Psoas muscle (tissue), 8 donors: ENCODE measurements around the gene TP63. TPM values are rescaled to one million over a fixed set of nuclear protein-coding genes. Genes with fewer than 3 reads are reported as not detected.
"Not testable (repeated sequence)": the region's sequence is repeated elsewhere in the genome, so short reads cannot be mapped to it uniquely, and the experiment has no call there.

ENCODE experiments used
- ATAC-seq, 4 donors: fragments of 200-7000 bp; cut with Tn5 transposase; one replicate each; pipeline ENCODE4 v1.9.1; 2020; ENCODE audit warnings: moderate library complexity in 3 of 4, mild to moderate bottlenecking in 2 of 4
- DNase-seq, 2 donors: peaks; one replicate each; pipeline ENCODE4 v3.0.0-alpha.2; 2020
- H3K27ac ChIP-seq: fragments of 200-600 bp; one replicate; pipeline ENCODE4 v1.8.0; 2022
- H3K27me3 ChIP-seq, 3 donors: fragments of 200-600 bp in 1 of 3; one replicate each; pipeline versions ENCODE4 v1.6.1 to v1.8.0; 2013 to 2022; ENCODE audit warnings: low read length in 2 of 3, mild to moderate bottlenecking in 2 of 3, moderate library complexity in 1 of 3; ENCODE audit not compliant: insufficient read depth in 3 of 3
- H3K36me3 ChIP-seq, 2 donors: fragments of 200-600 bp in 1 of 2; one replicate each; pipeline versions ENCODE4 v1.6.1 to v1.8.0; 2013 to 2022; ENCODE audit warnings: low read depth in 1 of 2, mild to moderate bottlenecking in 1 of 2, moderate library complexity in 1 of 2; ENCODE audit not compliant: insufficient read depth in 1 of 2
- H3K4me1 ChIP-seq: fragments of 200-600 bp; one replicate; pipeline ENCODE4 v1.8.0; 2022
- H3K4me3 ChIP-seq: fragments of 200-600 bp; one replicate; pipeline ENCODE4 v1.8.0; 2022; ENCODE audit warnings: mild to moderate bottlenecking
- H3K9me3 ChIP-seq: fragments of 200-600 bp; one replicate; pipeline ENCODE4 v1.8.0; 2022
- CTCF ChIP-seq: fragments of 200-600 bp; IDR thresholded peaks from one replicate; pipeline ENCODE4 v1.8.0; 2022; ENCODE audit warnings: antibody characterized with exemption
- WGBS, 3 donors: extraction: QIAGEN DNeasy Blood & Tissue Kit; methylation state at CpG; one replicate each; pipeline versions ENCODE4 v1.1.6 to v1.1.7; 2013; 5-methylcytosine and 5-hydroxymethylcytosine counted together
- intact Hi-C, 2 donors: fragments of 100-400 bp; cut with DNase I; formaldehyde crosslinking; loops; one replicate each; pipeline versions ENCODE4 v1.11.0 to v1.14.2; 2022
- polyA plus RNA-seq, 3 donors: library from polyadenylated mRNA; stranded (reverse); fragments of 200-250 nt; gene quantifications; one replicate each; pipeline ENCODE4 v1.2.3, GENCODE V29; 2013
- total RNA-seq, 4 donors: library from RNA; stranded (reverse); fragmentation: NEBNext Ultra II Directional in 2 of 4; extraction: Animal tissue kit (Norgen Biotek cat#: 25700) in 2 of 4; gene quantifications; one replicate each; pipeline versions ENCODE4 v1.2.1 to v1.2.4, GENCODE V29; 2021 to 2023
- donor health status: healthy with polysubstance abuse.
- donor health status: DM: no; HTN: no; CAD: no; lungs with moderate emphysema.
- donor health status: Bipolar disorder and iron deficiency.
- donor health status: healthy.
- donor health status: DM: yes; HTN: yes; CAD: no.
- donor health status: DM: no; HTN: no; CAD: no.
- donor health status: DM: no; HTN: no; CAD: no.
- donor health status: DM: yes; HTN: yes; CAD: no.

Gene TP63
- total and polyA plus RNA-seq, 7 donors = 1.4 to 83.0 (median 13.1) TPM

GRCh38 chr3:189588070-189588469 is 43.1 kb upstream of the TP63 start:
- intact Hi-C loops = no loop called here
- Histone ChIP-seq H3K27me3 (no peaks in the 10 kb centered on the region), H3K9me3 (no peaks in the 10 kb centered on the region), H3K4me3 (no peak overlapping the region), H3K27ac (no peak overlapping the region), H3K4me1 (peaks cover 7% of the 10 kb centered on the region), H3K36me3 (no peaks in the 10 kb centered on the region)
- WGBS, 3 donors = 70 to 76% (median 74%) methylated on average over 1 of the region's 1 CpG
- DNase-seq (no peak), ATAC-seq (no peak)
- no peak for TF ChIP-seq CTCF

- no peaks in the 10 kb centered on the region for H3K36me3 ChIP-seq
- no peak for TF ChIP-seq CTCF
- DNase-seq (no peak), ATAC-seq (peak in 1 of 4 donors; percentile 43)
- intact Hi-C loops = no loop called here
- H3K4me3 ChIP-seq = no peak overlapping the region
- no peaks in the 10 kb centered on the region for H3K27me3 ChIP-seq
- peaks cover 7% of the 10 kb centered on the region for H3K4me1 ChIP-seq
- H3K27ac ChIP-seq = no peak overlapping the region
- 73 to 87% (median 74%) methylated on average over 5 of the region's 5 CpGs for WGBS, 3 donors
- H3K9me3 ChIP-seq = no peaks in the 10 kb centered on the region
These were observed 42.6 kb upstream of the TP63 start for GRCh38 chr3:189588475-189589178.

DNA sequence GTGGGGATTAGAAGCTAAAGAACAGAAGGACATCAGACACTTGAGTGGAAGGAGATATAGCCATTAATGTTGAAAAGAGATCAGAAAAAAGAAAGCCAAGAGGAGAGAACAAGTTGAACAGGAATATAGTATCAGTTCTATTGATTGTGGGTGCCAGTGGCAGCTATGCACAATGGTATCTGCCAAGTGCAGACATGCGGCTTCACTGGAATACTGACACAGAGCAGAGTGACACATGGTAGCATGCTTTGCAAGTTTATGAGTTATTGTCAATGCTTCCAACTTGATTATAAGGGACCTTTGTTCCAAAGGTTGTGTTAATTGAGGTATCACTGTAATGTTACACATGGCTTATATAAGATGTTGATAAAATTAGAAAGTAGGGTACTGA is 42.0 kb upstream of the TP63 start:
- DNase-seq (no peak), ATAC-seq (no peak)
- H3K4me1 ChIP-seq = peaks cover 7% of the 10 kb centered on the region
- no peak for TF ChIP-seq CTCF
- intact Hi-C loops = no loop called here
- no peak overlapping the region for H3K27ac ChIP-seq
- H3K27me3 ChIP-seq = no peaks in the 10 kb centered on the region
- H3K36me3 ChIP-seq = no peaks in the 10 kb centered on the region
- H3K4me3 ChIP-seq = no peak overlapping the region
- WGBS, 3 donors = 28 to 81% (median 46%) methylated on average over 1 of the region's 1 CpG
- no peaks in the 10 kb centered on the region for H3K9me3 ChIP-seq

DNA sequence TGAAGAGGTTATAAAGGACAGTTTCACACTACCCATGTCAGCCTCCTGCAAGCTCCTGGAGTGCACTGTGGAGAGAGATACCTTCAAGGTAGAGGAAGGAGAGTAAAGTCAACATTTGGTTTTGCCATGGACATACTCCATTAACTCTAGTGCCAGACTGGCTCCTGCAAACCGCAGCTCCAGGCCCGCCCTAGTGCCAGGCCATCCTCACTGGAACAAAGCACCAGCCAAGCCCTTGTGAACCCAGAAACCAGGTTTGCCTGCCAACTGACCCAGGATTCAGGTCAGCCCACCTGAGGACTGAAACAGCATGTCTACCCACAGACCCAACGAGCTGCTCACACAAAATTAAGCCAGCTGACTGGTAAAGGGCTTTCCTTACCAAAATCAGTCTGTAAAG is 41.0 kb upstream of the TP63 start:
- H3K27me3 ChIP-seq = no peaks in the 10 kb centered on the region
- no peaks in the 10 kb centered on the region for H3K36me3 ChIP-seq
- H3K9me3 ChIP-seq = no peaks in the 10 kb centered on the region
- no peak for TF ChIP-seq CTCF
- ATAC-seq (no peak), DNase-seq (no peak)
- H3K4me3 ChIP-seq = no peak overlapping the region
- H3K27ac ChIP-seq = no peak overlapping the region
- WGBS, 3 donors = 83 to 86% (median 85%) methylated on average over 3 of the region's 3 CpGs
- intact Hi-C loops = no loop called here
- peaks cover 7% of the 10 kb centered on the region for H3K4me1 ChIP-seq

- H3K9me3 ChIP-seq = no peaks in the 10 kb centered on the region
- no peak for DNase-seq
- H3K36me3 ChIP-seq = no peaks in the 10 kb centered on the region
- no peak for TF ChIP-seq CTCF
- intact Hi-C loops = no loop called here
- H3K4me1 ChIP-seq = no peaks in the 10 kb centered on the region
- H3K27me3 ChIP-seq = no peaks in the 10 kb centered on the region
- H3K27ac ChIP-seq = no peak overlapping the region
- ATAC-seq = no peak
- H3K4me3 ChIP-seq = no peak overlapping the region
These were observed 37.6 kb upstream of the TP63 start for GRCh38 chr3:189593581-189593980.

DNA sequence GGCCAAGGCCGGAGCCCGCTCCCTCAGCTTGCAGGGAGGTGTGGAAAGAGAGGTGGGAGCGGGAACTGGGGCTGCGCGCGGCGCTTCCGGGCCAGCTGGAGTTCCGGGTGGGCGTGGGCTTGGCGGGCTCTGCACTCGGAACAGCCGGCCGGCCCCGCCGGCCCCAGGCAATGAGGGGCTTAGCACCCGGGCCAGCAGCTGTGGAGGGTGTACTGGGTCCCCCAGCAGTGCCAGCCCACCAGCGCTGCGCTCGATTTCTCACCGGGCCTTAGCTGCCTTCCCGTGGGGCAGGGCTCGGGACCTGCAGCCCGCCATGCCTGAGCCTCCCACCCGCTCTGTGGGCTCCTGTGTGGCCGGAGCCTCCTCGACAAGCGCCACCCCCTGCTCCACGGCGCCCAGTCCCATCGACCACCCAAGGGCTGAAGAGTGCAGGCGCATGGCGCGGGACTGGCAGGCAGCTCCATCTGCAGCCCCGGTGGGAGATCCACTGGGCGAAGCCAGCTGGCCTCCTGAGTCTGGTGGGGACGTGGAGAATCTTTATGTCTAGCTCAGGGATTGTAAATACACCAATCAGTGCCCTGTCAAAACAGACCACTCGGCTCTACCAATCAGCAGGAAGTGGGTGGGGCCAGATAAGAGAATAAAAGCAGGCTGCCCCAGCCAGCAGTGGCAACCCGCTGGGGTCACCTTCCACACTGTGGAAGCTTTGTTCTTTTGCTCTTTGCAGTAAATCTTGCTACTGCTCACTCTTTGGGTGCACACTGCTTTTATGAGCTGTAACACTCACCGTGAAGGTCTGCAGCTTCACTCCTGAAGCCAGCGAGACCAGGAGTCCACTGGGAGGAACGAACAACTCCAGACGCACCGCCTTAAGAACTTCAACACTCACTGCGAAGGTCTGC is 34.9 kb upstream of the TP63 start:
- DNase-seq, H3K36me3 ChIP-seq, ATAC-seq, H3K27me3 ChIP-seq, H3K4me1 ChIP-seq, H3K4me3 ChIP-seq, H3K9me3 ChIP-seq, H3K27ac ChIP-seq, intact Hi-C loops: not testable (repeated sequence)
- WGBS, 3 donors = 91 to 93% (median 93%) methylated on average over 31 to 45 of the region's 45 CpGs
